Measurements from ENCODE around the gene TPCN2. TPM values are rescaled to one million over a fixed set of nuclear protein-coding genes. Genes with fewer than 3 reads are reported as not detected.
A peak's percentile ranks its signal among the peaks of the same experiment; 100 is the strongest.

Gene TPCN2
- total and polyA plus RNA-seq, 2 of the 8 experiments (the other 6 are each of a cell fraction or from before 2014, with no cell fraction given): 9.7 to 18.6 TPM

GRCh38 chr11:69131121-69131566, 82.4 kb downstream of the TPCN2 start:
- H3K23ac ChIP-seq (ENCODE audit: insufficient read length): no peak overlapping the region
- no peaks in the 10 kb centered on the region for H4K20me1 ChIP-seq (replicated peaks in 1 of 2; ENCODE audit: control insufficient read depth in 1 of 2, insufficient read depth in 2 of 2, low read length in 2 of 2)
- H3K79me1 ChIP-seq (ENCODE audit: low read depth, low read length): no peaks in the 10 kb centered on the region
- H3K9me3 ChIP-seq (ENCODE audit: insufficient read depth in 2 of 2, low read depth in 1 of 2, low read length in 1 of 2): peaks cover 11 to 16% of the 10 kb centered on the region in 2 experiments
- H2BK15ac ChIP-seq (ENCODE audit: low read length): 0 out of 2 replicates have a peak overlapping the region, but pooled peaks have one; percentile 12
- no peak overlapping the region for H3K27ac ChIP-seq (ENCODE audit: low read depth, low read length)
- peak overlapping the region; percentile 62 for H4K91ac ChIP-seq (replicated peaks; ENCODE audit: insufficient read length, low read length)
- no peaks in the 10 kb centered on the region; a peak in 1 of 7 replicates for H3K27me3 ChIP-seq (replicated peaks in 1 of 4; ENCODE audit: control insufficient read depth in 3 of 4, extremely low read depth in 1 of 4, insufficient read depth in 3 of 4, low read length in 3 of 4)
- no peak overlapping the region for H3K4ac ChIP-seq (replicated peaks; ENCODE audit: insufficient read length, low read depth, low read length)
- H2AK5ac ChIP-seq (ENCODE audit: low read depth, low read length): no peak overlapping the region
- ChIA-PET CTCF (ENCODE audit: partially characterized antibody) (interaction anchor here (0.6 to 3.3 kb wide), 66 partner anchors 9 to 545 kb away, joined by 3 to 26 read pairs (median 5); partner anchors contain the start of genes MYEOV and SMIM38), POLR2A (ENCODE audit: partially characterized antibody) (interaction anchor here (1.3 to 3.0 kb wide), 3 partner anchors 10 to 506 kb away, joined by 3 to 13 read pairs (median 5); no protein-coding TSS in a partner anchor)
- no peak overlapping the region for H3K56ac ChIP-seq (replicated peaks; ENCODE audit: insufficient read length, low read depth, low read length)
- no peak overlapping the region for H3K14ac ChIP-seq (ENCODE audit: insufficient read length)
- no peak overlapping the region for H2AFZ ChIP-seq (ENCODE audit: low read length)
- no peaks in the 10 kb centered on the region for H3K79me2 ChIP-seq (ENCODE audit: control insufficient read depth in 1 of 2, insufficient read depth in 2 of 2, low read length in 2 of 2)
- no peak for DNase-seq (ENCODE audit: low read depth in 1 of 2, low spot score in 2 of 2)
- H3K4me3 ChIP-seq (ENCODE audit: extremely low read depth in 1 of 4, insufficient read depth in 2 of 4, low read depth in 3 of 4, low read length in 4 of 4): no peak overlapping the region
- H3K23me2 ChIP-seq (ENCODE audit: low read depth, low read length): no peaks in the 10 kb centered on the region
- no peak for FAIRE-seq
- H4K5ac ChIP-seq (ENCODE audit: insufficient read length, low read depth, low read length): no peak overlapping the region
- peak overlapping the region; percentile 68 for H4K8ac ChIP-seq (ENCODE audit: extremely low read depth, insufficient read depth, low read length)
- WGBS, 2 experiments (ENCODE audit: extremely low coverage in 1 of 2, insufficient coverage in 1 of 2, insufficient read length in 1 of 2, insufficient replicate concordance in 2 of 2, low coverage in 1 of 2, low lambda C conversion rate in 2 of 2, missing lambda C conversion rate in 1 of 2): 85% methylated on average over 11 of the region's 11 CpGs; no CpG with 5 or more reads in 1 of the 2 experiments
- H3K36me3 ChIP-seq (ENCODE audit: control insufficient read depth in 2 of 4, insufficient read depth in 4 of 4, low read length in 3 of 4): no peaks in the 10 kb centered on the region
- H2BK5ac ChIP-seq (ENCODE audit: low read depth, low read length): no peak overlapping the region; the same call in 1 of the 2 replicates
- H3K18ac ChIP-seq (ENCODE audit: extremely low read depth, low read length): peak overlapping the region; percentile 15; the same call in 1 of the 2 replicates
- peak overlapping the region; percentile 94; the same call in 1 of the 2 replicates for H2BK20ac ChIP-seq (ENCODE audit: low read length)
- peak overlapping the region; percentile 89; the same call in 1 of the 2 replicates for H2BK12ac ChIP-seq (ENCODE audit: low read depth, low read length)
- H3K9ac ChIP-seq (replicated peaks in 1 of 4; ENCODE audit: extremely low read depth in 1 of 4, low read depth in 3 of 4, low read length in 3 of 4): no peak overlapping the region
- H3K4me2 ChIP-seq (ENCODE audit: insufficient read depth in 1 of 2, low read depth in 2 of 2, low read length in 2 of 2): no peak overlapping the region
- peaks cover 0 to 6% (median 2%) of the 10 kb centered on the region in 4 experiments; a peak in 4 of 7 replicates for H3K4me1 ChIP-seq (replicated peaks in 1 of 4; ENCODE audit: control insufficient read depth in 3 of 4, insufficient read depth in 4 of 4, low read length in 3 of 4)
- no peak overlapping the region for H2BK120ac ChIP-seq (replicated peaks; ENCODE audit: low read depth, low read length)
- TF ChIP-seq RFX5 (IDR thresholded peaks at IDR 0.05; ENCODE audit: borderline replicate concordance, low read depth, low read length) (no peak), HDAC2 (IDR thresholded peaks at IDR 0.05; ENCODE audit: borderline replicate concordance in 1 of 2, low read depth in 2 of 2, low read length in 2 of 2) (no peak), SRF (IDR thresholded peaks at IDR 0.05; ENCODE audit: low read depth, low read length) (no peak), TCF12 (IDR thresholded peaks at IDR 0.05; ENCODE audit: low read depth, low read length) (no peak), TBP (IDR thresholded peaks at IDR 0.05; ENCODE audit: low read depth, low read length) (no peak), JUN (IDR thresholded peaks at IDR 0.05; ENCODE audit: low read depth, low read length) (no peak), EGR1 (IDR thresholded peaks at IDR 0.05; ENCODE audit: borderline replicate concordance, low read depth, low read length) (no peak), JUND (IDR thresholded peaks at IDR 0.05; ENCODE audit: low read length) (no peak), FOSL1 (IDR thresholded peaks at IDR 0.05; ENCODE audit: insufficient read depth, low read depth, low read length) (no peak), TEAD4 (IDR thresholded peaks at IDR 0.05; ENCODE audit: low read depth, low read length) (no peak), SIX5 (IDR thresholded peaks at IDR 0.05; ENCODE audit: low read depth, low read length) (no peak), GTF2F1 (IDR thresholded peaks at IDR 0.05; ENCODE audit: borderline replicate concordance, low read depth, low read length) (no peak), KDM4A (IDR thresholded peaks at IDR 0.05; ENCODE audit: low read depth, low read length, severe bottlenecking) (no peak), RXRA (IDR thresholded peaks at IDR 0.05; ENCODE audit: insufficient read depth, low read depth, low read length) (no peak)
